Coronary artery (tissue), 2 donors: ENCODE results near the gene RSPH6A.

Experiments used
- DNase-seq: peaks from one replicate; pipeline ENCODE4 v3.0.0-alpha.2; 2017; ENCODE audit warnings: low spot score
- H3K27ac ChIP-seq, 2 donors: fragments of 200-600 bp; sonication (generic); one replicate each; pipeline ENCODE4 v1.5.1; 2016 to 2019
- H3K4me3 ChIP-seq: fragments of 200-600 bp; sonication (generic); 2 replicates; pipeline ENCODE4 v1.5.1; 2016; ENCODE audit warnings: mild to moderate bottlenecking, moderate library complexity
- CTCF ChIP-seq: fragments of 200-600 bp; sonication (generic); IDR thresholded peaks from one replicate; pipeline ENCODE4 v1.5.1; 2019; ENCODE audit warnings: antibody characterized with exemption

The RSPH6A gene

DNA sequence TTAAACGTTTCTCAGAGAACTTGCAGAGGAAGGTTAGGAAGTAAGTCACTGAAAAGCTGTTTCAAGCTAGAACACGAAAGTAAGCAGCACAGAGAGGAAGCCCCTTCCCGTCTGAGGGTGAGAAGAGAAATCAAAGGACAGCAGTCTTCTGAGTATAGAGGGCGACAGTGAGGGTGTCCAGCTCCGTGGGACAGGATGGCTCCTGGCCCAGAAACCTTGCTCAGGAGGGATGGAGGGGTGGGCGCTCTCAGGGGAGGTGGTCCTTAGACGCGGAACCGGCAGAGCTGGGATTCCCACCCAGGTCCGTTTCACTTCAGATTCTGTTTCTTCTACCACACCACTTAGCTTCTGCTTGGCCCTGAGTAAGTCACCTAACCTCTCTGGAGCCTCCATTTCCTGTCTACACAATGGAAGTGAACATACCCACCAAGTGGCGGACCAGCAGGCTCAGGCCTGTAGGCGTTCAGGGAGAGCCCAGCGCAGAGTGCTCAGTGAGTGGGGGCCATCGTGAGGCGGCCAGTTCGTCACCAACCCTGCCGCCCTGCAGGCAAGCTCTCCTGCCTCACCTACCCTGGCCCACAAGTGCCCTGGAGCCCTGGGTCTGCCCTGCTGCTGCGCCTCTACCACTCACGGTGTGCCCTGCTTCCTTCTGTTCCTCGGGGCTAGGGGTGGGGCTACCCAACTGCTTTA, 5.5 kb upstream of the RSPH6A start:
- TF ChIP-seq CTCF: no peak

GRCh38 chr19:45819769-45820168, 4.7 kb upstream of the RSPH6A start:
- TF ChIP-seq CTCF: no peak
- Histone ChIP-seq H3K4me3 (no peak overlapping the region), H3K27ac (no peak overlapping the region)
- no peak for DNase-seq

More for the DNA sequence above, 5.5 kb upstream of the RSPH6A start:
- DNase-seq: no peak
- H3K27ac ChIP-seq: no peak overlapping the region
- no peak overlapping the region for H3K4me3 ChIP-seq

DNA sequence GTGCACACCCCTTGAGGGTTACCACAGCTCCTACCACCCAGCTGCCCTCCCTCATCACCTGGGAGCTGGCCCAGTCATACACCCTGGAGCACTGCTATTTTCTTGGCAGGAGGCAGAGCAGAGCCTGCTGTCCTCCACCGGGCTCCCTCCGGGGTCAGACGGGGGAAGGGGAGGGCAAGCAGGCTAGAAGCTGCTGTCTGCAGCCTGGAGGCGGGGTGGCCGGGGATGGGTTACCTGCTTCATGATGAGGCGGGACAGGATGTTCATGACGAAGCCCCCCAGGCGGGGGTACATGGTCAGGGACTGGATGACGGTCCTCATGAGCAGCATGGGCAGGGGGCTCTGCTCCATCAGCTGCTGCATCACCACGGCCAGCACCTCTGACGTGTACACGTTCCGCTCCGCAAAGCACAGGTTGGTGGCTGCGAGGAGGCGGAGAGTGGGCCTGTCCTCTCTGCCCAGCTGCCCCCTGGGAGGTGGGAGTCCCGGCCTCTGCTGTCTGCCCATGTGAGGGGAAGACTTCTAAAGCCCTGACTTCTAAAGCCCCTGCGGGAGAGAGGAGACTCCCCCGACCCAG, 2.7 kb upstream of the RSPH6A start:
- no peak for TF ChIP-seq CTCF
- DNase-seq: no peak
- Histone ChIP-seq H3K27ac (no peak overlapping the region), H3K4me3 (no peak overlapping the region)

- H3K27ac ChIP-seq: no peak overlapping the region
- TF ChIP-seq CTCF: peak; percentile 89
- DNase-seq: peak; percentile 92
- H3K4me3 ChIP-seq: no peak overlapping the region
These were observed 2.1 kb upstream of the RSPH6A start for GRCh38 chr19:45817010-45817724.

- no peak for DNase-seq
- Histone ChIP-seq H3K27ac (no peak overlapping the region), H3K4me3 (no peak overlapping the region)
- TF ChIP-seq CTCF: no peak
These were observed 1.3 kb upstream of the RSPH6A start for GRCh38 chr19:45816236-45817009.

DNA sequence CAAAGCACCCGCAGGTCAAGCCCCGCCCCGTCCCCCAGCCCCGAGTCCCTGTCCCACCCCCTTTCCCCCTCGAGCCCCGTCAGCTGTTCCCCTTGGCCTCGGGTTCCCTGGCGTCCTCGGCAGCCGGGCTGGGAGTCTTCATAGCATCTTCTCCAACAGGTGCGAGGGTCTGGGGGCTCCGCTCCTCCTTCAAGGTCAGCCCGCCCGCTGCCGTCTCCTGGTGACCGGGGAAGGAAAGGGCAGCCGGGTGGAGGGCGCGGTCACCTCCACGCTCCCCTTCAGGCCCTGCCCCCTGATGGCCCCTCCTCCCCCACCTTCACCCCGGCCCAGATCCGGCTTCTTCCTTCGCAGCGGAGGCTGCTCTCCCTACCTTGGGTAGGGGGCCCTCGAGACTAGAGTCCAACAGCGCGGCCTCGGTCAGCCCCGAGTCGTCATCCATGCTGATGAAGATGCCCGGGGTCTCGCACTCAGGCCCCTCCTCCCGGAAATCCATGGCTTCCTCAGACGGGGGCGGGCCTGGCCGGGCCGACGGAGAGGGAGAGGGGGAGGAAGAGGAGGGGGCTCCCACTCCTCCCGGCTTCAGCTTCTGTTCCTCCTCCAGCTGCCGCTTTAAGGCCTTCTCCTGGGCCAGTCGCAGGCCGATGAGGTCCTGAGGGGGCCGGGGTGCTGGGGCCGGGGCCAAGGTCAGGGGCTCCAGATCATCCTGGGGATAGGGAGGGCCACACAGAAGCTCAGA, 541 bp upstream of the RSPH6A start:
- no peak for TF ChIP-seq CTCF
- no peak for DNase-seq
- Histone ChIP-seq H3K4me3 (peak overlapping the region; percentile 66), H3K27ac (no peak overlapping the region)
